WTC11 (cell line): Measurements from ENCODE around the gene FOXN3. TPM values are rescaled to one million over a fixed set of nuclear protein-coding genes. Genes with fewer than 3 reads are reported as not detected.
A peak's percentile ranks its signal among the peaks of the same experiment; 100 is the strongest.

Experiments
- ATAC-seq: fragments of 200-7000 bp; cut with Tn5 transposase; 2 replicates; pipeline ENCODE4 v1.10.0; 2021; ENCODE audit warnings: mild to moderate bottlenecking, moderate library complexity
- CTCF ChIA-PET: fragments of 300-600 bp; sonication (Branson Sonifier 250); formaldehyde crosslinking; loops from one replicate; lab custom pipeline; 2021; ENCODE audit warnings: antibody characterized with exemption; lab: Charles Lee
- POLR2A ChIA-PET: fragments of 350-600 bp; sonication (Branson Sonifier 250); formaldehyde crosslinking; loops from one replicate; lab custom pipeline; 2021; ENCODE audit warnings: antibody characterized with exemption; lab: Charles Lee
- DNase-seq: peaks from one replicate; pipeline ENCODE4 v3.0.0; 2021; ENCODE audit warnings: low spot score
- H3K27ac Mint-ChIP-seq: 2 replicates; pipeline ENCODE4 v1.8.0; 2021; ENCODE audit warnings: mixed read lengths
- H3K27me3 Mint-ChIP-seq: 2 replicates; pipeline ENCODE4 v1.8.0; 2021; ENCODE audit warnings: low read depth, mild to moderate bottlenecking, moderate library complexity, mixed read lengths
- H3K36me3 Mint-ChIP-seq: 2 replicates; pipeline ENCODE4 v1.8.0; 2021; ENCODE audit warnings: mixed read lengths
- H3K4me1 Mint-ChIP-seq: 2 replicates; pipeline ENCODE4 v1.8.0; 2022; ENCODE audit warnings: mixed read lengths
- H3K4me3 Mint-ChIP-seq: 2 replicates; pipeline ENCODE4 v1.8.0; 2021; ENCODE audit warnings: mild to moderate bottlenecking, moderate library complexity, mixed read lengths
- H3K9me3 Mint-ChIP-seq: 2 replicates; pipeline ENCODE4 v1.8.0; 2021; ENCODE audit warnings: mixed read lengths
- CREB1 ChIP-seq: sonication (generic); formaldehyde crosslinking; IDR thresholded peaks from 2 replicates; pipeline ENCODE4 v1.8.0; 2023; ENCODE audit warnings: mild to moderate bottlenecking, missing genetic modification reagents
- ELF4 ChIP-seq: sonication (generic); formaldehyde crosslinking; IDR thresholded peaks from 2 replicates; pipeline ENCODE4 v1.8.1; 2022; ENCODE audit warnings: low read depth, mild to moderate bottlenecking, moderate library complexity, missing genetic modification reagents
- EMX1 ChIP-seq: fragments of 250-450 bp; sonication (Bioruptor Pico); IDR thresholded peaks from 2 replicates; pipeline ENCODE4 v1.8.0; 2021; ENCODE audit warnings: mild to moderate bottlenecking
- ESRRA ChIP-seq: sonication (generic); formaldehyde crosslinking; IDR thresholded peaks from 2 replicates; pipeline ENCODE4 v1.8.1; 2022; ENCODE audit warnings: mild to moderate bottlenecking, missing genetic modification reagents, borderline replicate concordance
- FOXK1 ChIP-seq: sonication (generic); formaldehyde crosslinking; IDR thresholded peaks from 2 replicates; pipeline ENCODE4 v1.8.0; 2022; ENCODE audit warnings: mild to moderate bottlenecking, moderate library complexity, missing genetic modification reagents
- IRF2 ChIP-seq: sonication (generic); formaldehyde crosslinking; IDR thresholded peaks from 2 replicates; pipeline ENCODE4 v1.8.0; 2022; ENCODE audit warnings: low read depth, missing genetic modification reagents, borderline replicate concordance
- JAZF1 ChIP-seq: fragments of 250-450 bp; sonication (Bioruptor Pico); IDR thresholded peaks from 2 replicates; pipeline ENCODE4 v1.9.0; 2021; ENCODE audit warnings: moderate library complexity, mild to moderate bottlenecking, inconsistent platforms
- MXD4 ChIP-seq: fragments of 250-450 bp; sonication (Bioruptor Pico); IDR thresholded peaks from 2 replicates; pipeline ENCODE4 v1.8.0; 2021; ENCODE audit warnings: mild to moderate bottlenecking, moderate library complexity, borderline replicate concordance
- NFE2L1 ChIP-seq: sonication (generic); formaldehyde crosslinking; IDR thresholded peaks from 2 replicates; pipeline ENCODE4 v1.8.1; 2023; ENCODE audit warnings: missing genetic modification reagents
- NFYB ChIP-seq: sonication (generic); formaldehyde crosslinking; conservative IDR thresholded peaks from 2 replicates; pipeline ENCODE4 v1.8.0; 2022; ENCODE audit warnings: low read depth, missing genetic modification reagents
- NR2C2 ChIP-seq: sonication (generic); formaldehyde crosslinking; IDR thresholded peaks from 2 replicates; pipeline ENCODE4 v1.8.0; 2022; ENCODE audit warnings: mild to moderate bottlenecking, missing genetic modification reagents
- NR3C1 ChIP-seq: sonication (generic); formaldehyde crosslinking; conservative IDR thresholded peaks from 2 replicates; pipeline ENCODE4 v1.8.1; 2023; ENCODE audit warnings: low read depth, mild to moderate bottlenecking, missing genetic modification reagents
- RELA ChIP-seq: sonication (generic); formaldehyde crosslinking; IDR thresholded peaks from 2 replicates; pipeline ENCODE4 v1.8.1; 2022; ENCODE audit warnings: missing genetic modification reagents, mild to moderate bottlenecking, borderline replicate concordance
- TEAD4 ChIP-seq: sonication (generic); formaldehyde crosslinking; IDR thresholded peaks from 2 replicates; pipeline ENCODE4 v1.8.0; 2022; ENCODE audit warnings: mild to moderate bottlenecking, missing genetic modification reagents
- ZBTB21 ChIP-seq: sonication (generic); formaldehyde crosslinking; IDR thresholded peaks from 2 replicates; pipeline ENCODE4 v1.8.1; 2023; ENCODE audit warnings: mild to moderate bottlenecking, missing genetic modification reagents, borderline replicate concordance
- ZNF219 ChIP-seq: sonication (generic); formaldehyde crosslinking; IDR thresholded peaks from 2 replicates; pipeline ENCODE4 v1.8.0; 2023; ENCODE audit warnings: missing genetic modification reagents, mild to moderate bottlenecking, borderline replicate concordance
- ZNF232 ChIP-seq: sonication (generic); formaldehyde crosslinking; IDR thresholded peaks from 2 replicates; pipeline ENCODE4 v1.8.0; 2022; ENCODE audit warnings: mild to moderate bottlenecking, missing genetic modification reagents
- ZNF317 ChIP-seq: sonication (generic); formaldehyde crosslinking; IDR thresholded peaks from 2 replicates; pipeline ENCODE4 v1.8.1; 2023; ENCODE audit warnings: low read depth, mild to moderate bottlenecking, moderate library complexity, missing genetic modification reagents, borderline replicate concordance
- ZNF396 ChIP-seq: fragments of 250-450 bp; sonication (Bioruptor Pico); IDR thresholded peaks from 2 replicates; pipeline ENCODE4 v1.8.0; 2021; ENCODE audit warnings: mild to moderate bottlenecking, moderate library complexity, borderline replicate concordance
- total RNA-seq: library from RNA; stranded (reverse); gene quantifications from 3 replicates; pipeline ENCODE4 v1.2.3, GENCODE V29; 2021
- TF ChIP-seq, protein P1 (sequence below): sonication (generic); formaldehyde crosslinking; IDR thresholded peaks from 2 replicates; pipeline ENCODE4 v1.8.1; 2023; ENCODE audit warnings: mild to moderate bottlenecking, missing genetic modification reagents
- TF ChIP-seq, protein P2 (sequence below): sonication (generic); formaldehyde crosslinking; conservative IDR thresholded peaks from 2 replicates; pipeline ENCODE4 v1.8.1; 2022; ENCODE audit warnings: mild to moderate bottlenecking, missing genetic modification reagents
- TF ChIP-seq, protein P3 (sequence below): fragments of 250-450 bp; sonication (Bioruptor Pico); IDR thresholded peaks from 2 replicates; pipeline ENCODE4 v1.9.0; 2021; ENCODE audit warnings: mild to moderate bottlenecking, borderline replicate concordance
- TF ChIP-seq, protein P4 (sequence below): sonication (generic); formaldehyde crosslinking; conservative IDR thresholded peaks from 2 replicates; pipeline ENCODE4 v1.8.1; 2023; ENCODE audit warnings: mild to moderate bottlenecking, low read depth, missing genetic modification reagents, moderate library complexity
- TF ChIP-seq, protein P5 (sequence below): sonication (generic); formaldehyde crosslinking; IDR thresholded peaks from 2 replicates; pipeline ENCODE4 v1.8.0; 2022; ENCODE audit warnings: mild to moderate bottlenecking, missing genetic modification reagents

The FOXN3 gene
- total RNA-seq, 1 experiment from 2014 or later: 170 TPM

DNA sequence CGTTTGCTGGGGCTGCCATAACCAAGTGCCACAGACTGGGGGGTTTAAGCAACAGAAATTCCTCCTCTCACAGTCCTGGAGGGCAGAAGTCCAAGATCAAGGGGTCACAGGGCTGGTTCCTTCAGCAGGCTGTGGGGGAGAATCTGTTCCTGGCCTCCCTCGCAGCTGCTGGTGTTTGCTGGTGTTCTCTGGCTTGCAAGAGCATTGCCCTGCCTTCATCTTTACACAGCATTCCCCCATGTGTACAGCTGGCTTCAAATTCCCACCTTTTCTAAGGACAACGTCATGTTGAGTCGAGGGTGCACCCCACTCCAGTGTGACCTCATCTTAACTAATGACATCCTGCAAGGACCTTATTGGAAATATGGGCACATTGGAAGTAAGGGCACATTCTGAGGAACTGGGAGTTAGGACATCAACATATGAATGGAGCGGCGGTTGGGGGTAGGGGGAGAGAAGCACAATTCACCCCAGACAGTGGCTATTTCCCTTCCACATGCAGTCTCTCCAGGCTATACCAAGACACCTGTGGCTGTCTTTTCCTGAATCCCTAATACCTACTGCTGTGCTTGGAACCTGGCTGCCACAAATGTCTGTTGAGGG, 123.6 kb downstream of the FOXN3 start:
- H3K27ac Mint-ChIP-seq: peak overlapping the region; percentile 96
- POLR2A ChIA-PET: interaction anchor here (0.9 kb wide), 1 partner anchor 10 kb away, joined by 5 read pairs; no protein-coding TSS in a partner anchor
- CTCF ChIA-PET: interaction anchor here (0.9 kb wide), 1 partner anchor 11 kb away, joined by 4 read pairs; no protein-coding TSS in a partner anchor
- H3K36me3 Mint-ChIP-seq: peaks cover 28% of the 10 kb centered on the region
- ATAC-seq (peak; percentile 71), DNase-seq (peak; percentile 52)
- H3K4me3 Mint-ChIP-seq: peak overlapping the region; percentile 21
- no peaks in the 10 kb centered on the region for H3K27me3 Mint-ChIP-seq
- H3K9me3 Mint-ChIP-seq: no peaks in the 10 kb centered on the region
- H3K4me1 Mint-ChIP-seq: peaks cover 85% of the 10 kb centered on the region
- TF ChIP-seq FOXK1 (CRISPR knock-in tag) (peak; percentile 75), TEAD4 (CRISPR knock-in tag) (no peak), IRF2 (CRISPR knock-in tag) (no peak), ZNF396 (no peak), NFYB (CRISPR knock-in tag) (no peak), RELA (CRISPR knock-in tag) (no peak), NR2C2 (CRISPR knock-in tag) (no peak), NR3C1 (no peak), ELF4 (CRISPR knock-in tag) (no peak), ZNF317 (CRISPR knock-in tag) (peak; percentile 85), JAZF1 (CRISPR knock-in tag) (no peak), ZBTB21 (CRISPR knock-in tag) (peak; percentile 93), ZNF219 (CRISPR knock-in tag) (no peak), CREB1 (CRISPR knock-in tag) (peak; percentile 69; the same call in 1 of the 2 replicates), MXD4 (no peak), EMX1 (CRISPR knock-in tag) (no peak), ZNF232 (CRISPR knock-in tag) (no peak), NFE2L1 (CRISPR knock-in tag) (0 out of 2 replicates have a peak, but pooled peaks have one; percentile 61), ESRRA (CRISPR knock-in tag) (no peak)
- TF ChIP-seq, protein P1, sequence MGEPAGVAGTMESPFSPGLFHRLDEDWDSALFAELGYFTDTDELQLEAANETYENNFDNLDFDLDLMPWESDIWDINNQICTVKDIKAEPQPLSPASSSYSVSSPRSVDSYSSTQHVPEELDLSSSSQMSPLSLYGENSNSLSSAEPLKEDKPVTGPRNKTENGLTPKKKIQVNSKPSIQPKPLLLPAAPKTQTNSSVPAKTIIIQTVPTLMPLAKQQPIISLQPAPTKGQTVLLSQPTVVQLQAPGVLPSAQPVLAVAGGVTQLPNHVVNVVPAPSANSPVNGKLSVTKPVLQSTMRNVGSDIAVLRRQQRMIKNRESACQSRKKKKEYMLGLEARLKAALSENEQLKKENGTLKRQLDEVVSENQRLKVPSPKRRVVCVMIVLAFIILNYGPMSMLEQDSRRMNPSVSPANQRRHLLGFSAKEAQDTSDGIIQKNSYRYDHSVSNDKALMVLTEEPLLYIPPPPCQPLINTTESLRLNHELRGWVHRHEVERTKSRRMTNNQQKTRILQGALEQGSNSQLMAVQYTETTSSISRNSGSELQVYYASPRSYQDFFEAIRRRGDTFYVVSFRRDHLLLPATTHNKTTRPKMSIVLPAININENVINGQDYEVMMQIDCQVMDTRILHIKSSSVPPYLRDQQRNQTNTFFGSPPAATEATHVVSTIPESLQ (CRISPR knock-in tag): no peak
- TF ChIP-seq, protein P2, sequence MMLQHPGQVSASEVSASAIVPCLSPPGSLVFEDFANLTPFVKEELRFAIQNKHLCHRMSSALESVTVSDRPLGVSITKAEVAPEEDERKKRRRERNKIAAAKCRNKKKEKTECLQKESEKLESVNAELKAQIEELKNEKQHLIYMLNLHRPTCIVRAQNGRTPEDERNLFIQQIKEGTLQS: no peak
- TF ChIP-seq, protein P3, sequence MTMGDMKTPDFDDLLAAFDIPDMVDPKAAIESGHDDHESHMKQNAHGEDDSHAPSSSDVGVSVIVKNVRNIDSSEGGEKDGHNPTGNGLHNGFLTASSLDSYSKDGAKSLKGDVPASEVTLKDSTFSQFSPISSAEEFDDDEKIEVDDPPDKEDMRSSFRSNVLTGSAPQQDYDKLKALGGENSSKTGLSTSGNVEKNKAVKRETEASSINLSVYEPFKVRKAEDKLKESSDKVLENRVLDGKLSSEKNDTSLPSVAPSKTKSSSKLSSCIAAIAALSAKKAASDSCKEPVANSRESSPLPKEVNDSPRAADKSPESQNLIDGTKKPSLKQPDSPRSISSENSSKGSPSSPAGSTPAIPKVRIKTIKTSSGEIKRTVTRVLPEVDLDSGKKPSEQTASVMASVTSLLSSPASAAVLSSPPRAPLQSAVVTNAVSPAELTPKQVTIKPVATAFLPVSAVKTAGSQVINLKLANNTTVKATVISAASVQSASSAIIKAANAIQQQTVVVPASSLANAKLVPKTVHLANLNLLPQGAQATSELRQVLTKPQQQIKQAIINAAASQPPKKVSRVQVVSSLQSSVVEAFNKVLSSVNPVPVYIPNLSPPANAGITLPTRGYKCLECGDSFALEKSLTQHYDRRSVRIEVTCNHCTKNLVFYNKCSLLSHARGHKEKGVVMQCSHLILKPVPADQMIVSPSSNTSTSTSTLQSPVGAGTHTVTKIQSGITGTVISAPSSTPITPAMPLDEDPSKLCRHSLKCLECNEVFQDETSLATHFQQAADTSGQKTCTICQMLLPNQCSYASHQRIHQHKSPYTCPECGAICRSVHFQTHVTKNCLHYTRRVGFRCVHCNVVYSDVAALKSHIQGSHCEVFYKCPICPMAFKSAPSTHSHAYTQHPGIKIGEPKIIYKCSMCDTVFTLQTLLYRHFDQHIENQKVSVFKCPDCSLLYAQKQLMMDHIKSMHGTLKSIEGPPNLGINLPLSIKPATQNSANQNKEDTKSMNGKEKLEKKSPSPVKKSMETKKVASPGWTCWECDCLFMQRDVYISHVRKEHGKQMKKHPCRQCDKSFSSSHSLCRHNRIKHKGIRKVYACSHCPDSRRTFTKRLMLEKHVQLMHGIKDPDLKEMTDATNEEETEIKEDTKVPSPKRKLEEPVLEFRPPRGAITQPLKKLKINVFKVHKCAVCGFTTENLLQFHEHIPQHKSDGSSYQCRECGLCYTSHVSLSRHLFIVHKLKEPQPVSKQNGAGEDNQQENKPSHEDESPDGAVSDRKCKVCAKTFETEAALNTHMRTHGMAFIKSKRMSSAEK: no peak
- TF ChIP-seq, protein P4, sequence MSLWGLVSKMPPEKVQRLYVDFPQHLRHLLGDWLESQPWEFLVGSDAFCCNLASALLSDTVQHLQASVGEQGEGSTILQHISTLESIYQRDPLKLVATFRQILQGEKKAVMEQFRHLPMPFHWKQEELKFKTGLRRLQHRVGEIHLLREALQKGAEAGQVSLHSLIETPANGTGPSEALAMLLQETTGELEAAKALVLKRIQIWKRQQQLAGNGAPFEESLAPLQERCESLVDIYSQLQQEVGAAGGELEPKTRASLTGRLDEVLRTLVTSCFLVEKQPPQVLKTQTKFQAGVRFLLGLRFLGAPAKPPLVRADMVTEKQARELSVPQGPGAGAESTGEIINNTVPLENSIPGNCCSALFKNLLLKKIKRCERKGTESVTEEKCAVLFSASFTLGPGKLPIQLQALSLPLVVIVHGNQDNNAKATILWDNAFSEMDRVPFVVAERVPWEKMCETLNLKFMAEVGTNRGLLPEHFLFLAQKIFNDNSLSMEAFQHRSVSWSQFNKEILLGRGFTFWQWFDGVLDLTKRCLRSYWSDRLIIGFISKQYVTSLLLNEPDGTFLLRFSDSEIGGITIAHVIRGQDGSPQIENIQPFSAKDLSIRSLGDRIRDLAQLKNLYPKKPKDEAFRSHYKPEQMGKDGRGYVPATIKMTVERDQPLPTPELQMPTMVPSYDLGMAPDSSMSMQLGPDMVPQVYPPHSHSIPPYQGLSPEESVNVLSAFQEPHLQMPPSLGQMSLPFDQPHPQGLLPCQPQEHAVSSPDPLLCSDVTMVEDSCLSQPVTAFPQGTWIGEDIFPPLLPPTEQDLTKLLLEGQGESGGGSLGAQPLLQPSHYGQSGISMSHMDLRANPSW (CRISPR knock-in tag): 0 out of 2 replicates have a peak, but pooled peaks have one; percentile 12
- TF ChIP-seq, protein P5, sequence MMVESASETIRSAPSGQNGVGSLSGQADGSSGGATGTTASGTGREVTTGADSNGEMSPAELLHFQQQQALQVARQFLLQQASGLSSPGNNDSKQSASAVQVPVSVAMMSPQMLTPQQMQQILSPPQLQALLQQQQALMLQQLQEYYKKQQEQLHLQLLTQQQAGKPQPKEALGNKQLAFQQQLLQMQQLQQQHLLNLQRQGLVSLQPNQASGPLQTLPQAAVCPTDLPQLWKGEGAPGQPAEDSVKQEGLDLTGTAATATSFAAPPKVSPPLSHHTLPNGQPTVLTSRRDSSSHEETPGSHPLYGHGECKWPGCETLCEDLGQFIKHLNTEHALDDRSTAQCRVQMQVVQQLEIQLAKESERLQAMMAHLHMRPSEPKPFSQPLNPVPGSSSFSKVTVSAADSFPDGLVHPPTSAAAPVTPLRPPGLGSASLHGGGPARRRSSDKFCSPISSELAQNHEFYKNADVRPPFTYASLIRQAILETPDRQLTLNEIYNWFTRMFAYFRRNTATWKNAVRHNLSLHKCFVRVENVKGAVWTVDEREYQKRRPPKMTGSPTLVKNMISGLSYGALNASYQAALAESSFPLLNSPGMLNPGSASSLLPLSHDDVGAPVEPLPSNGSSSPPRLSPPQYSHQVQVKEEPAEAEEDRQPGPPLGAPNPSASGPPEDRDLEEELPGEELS: peak; percentile 72; the same call in 1 of the 2 replicates
